GM12878 (cell line): ENCODE measurements around the gene RAD51B.

ENCODE experiments used
- BHLHE40 ChIP-seq, 2 experiments: fragments of 450-650 bp in 1 of 2; IDR thresholded peaks; 2 replicates each; pipeline ENCODE4 v1.6.1; 2011 to 2017; ENCODE audit warnings: low read depth in 2 of 2, borderline replicate concordance in 1 of 2, improper control_type of control experiment in 1 of 2, low read length in 1 of 2, mild to moderate bottlenecking in 1 of 2
- ETV6 ChIP-seq, 2 experiments: fragments of 450-650 bp in 1 of 2; IDR thresholded peaks in 1 of 2; conservative IDR thresholded peaks in 1 of 2; 2 replicates each; pipeline ENCODE4 v1.6.1; 2014; ENCODE audit warnings: antibody characterized with exemption in 1 of 2, borderline replicate concordance in 1 of 2, low read depth in 1 of 2, mild to moderate bottlenecking in 1 of 2, moderate library complexity in 1 of 2
- FOXM1 ChIP-seq: IDR thresholded peaks from 2 replicates; pipeline ENCODE4 v1.6.1; 2012; ENCODE audit warnings: low read depth, mild to moderate bottlenecking, inconsistent platforms, low read length, moderate library complexity
- MXI1 ChIP-seq: fragments of 150-350 bp; IDR thresholded peaks from 2 replicates; pipeline ENCODE4 v1.6.1; 2011; ENCODE audit warnings: low read depth, mild to moderate bottlenecking, inconsistent platforms, low read length, improper control_type of control experiment
- PAX8 ChIP-seq: fragments of 450-650 bp; IDR thresholded peaks from 2 replicates; pipeline ENCODE4 v1.6.1; 2017; ENCODE audit warnings: mild to moderate bottlenecking, moderate library complexity
- POLR2A ChIP-seq: IDR thresholded peaks from 2 replicates; pipeline ENCODE4 v1.6.1; 2011; ENCODE audit warnings: low read depth, mild to moderate bottlenecking, low read length
- RBBP5 ChIP-seq: fragments of 200-600 bp; sonication (generic); conservative IDR thresholded peaks from 2 replicates; pipeline ENCODE4 v1.6.1; 2016
- RFX5 ChIP-seq: IDR thresholded peaks from 2 replicates; pipeline ENCODE4 v1.6.1; 2011; ENCODE audit warnings: low read depth, low read length, improper control_type of control experiment
- SUPT20H ChIP-seq: IDR thresholded peaks from 2 replicates; pipeline ENCODE4 v1.6.1; 2011; ENCODE audit warnings: low read depth, mild to moderate bottlenecking, low read length, moderate library complexity, borderline replicate concordance; ENCODE audit not compliant: control insufficient read depth
- TAF1 ChIP-seq: IDR thresholded peaks from 2 replicates; pipeline ENCODE4 v1.6.1; 2011; ENCODE audit warnings: mild to moderate bottlenecking, low read depth, low read length, borderline replicate concordance
- ZNF384 ChIP-seq: IDR thresholded peaks from 2 replicates; pipeline ENCODE4 v1.6.1; 2012; ENCODE audit warnings: low read depth, mild to moderate bottlenecking, low read length, improper control_type of control experiment, borderline replicate concordance
- TF ChIP-seq, protein P1 (sequence below): IDR thresholded peaks from 2 replicates; pipeline ENCODE4 v1.6.1; 2011; ENCODE audit warnings: borderline replicate concordance, low read depth, mild to moderate bottlenecking, moderate library complexity, mixed read lengths, low read length; ENCODE audit not compliant: insufficient read depth; ENCODE audit errors: extremely low read length
- TF ChIP-seq, protein P2 (sequence below), 3 experiments: IDR thresholded peaks in 2 of 3; conservative IDR thresholded peaks in 1 of 3; 2 replicates each; pipeline ENCODE4 v1.5.1; 2011; ENCODE audit warnings: low read depth in 3 of 3, low read length in 3 of 3, mild to moderate bottlenecking in 3 of 3, control low read depth in 2 of 3, moderate library complexity in 2 of 3, inconsistent platforms in 1 of 3, mixed read lengths in 1 of 3; ENCODE audit not compliant: control insufficient read depth in 2 of 3, insufficient read depth in 1 of 3; ENCODE audit errors: extremely low read depth in 1 of 3

DNA sequence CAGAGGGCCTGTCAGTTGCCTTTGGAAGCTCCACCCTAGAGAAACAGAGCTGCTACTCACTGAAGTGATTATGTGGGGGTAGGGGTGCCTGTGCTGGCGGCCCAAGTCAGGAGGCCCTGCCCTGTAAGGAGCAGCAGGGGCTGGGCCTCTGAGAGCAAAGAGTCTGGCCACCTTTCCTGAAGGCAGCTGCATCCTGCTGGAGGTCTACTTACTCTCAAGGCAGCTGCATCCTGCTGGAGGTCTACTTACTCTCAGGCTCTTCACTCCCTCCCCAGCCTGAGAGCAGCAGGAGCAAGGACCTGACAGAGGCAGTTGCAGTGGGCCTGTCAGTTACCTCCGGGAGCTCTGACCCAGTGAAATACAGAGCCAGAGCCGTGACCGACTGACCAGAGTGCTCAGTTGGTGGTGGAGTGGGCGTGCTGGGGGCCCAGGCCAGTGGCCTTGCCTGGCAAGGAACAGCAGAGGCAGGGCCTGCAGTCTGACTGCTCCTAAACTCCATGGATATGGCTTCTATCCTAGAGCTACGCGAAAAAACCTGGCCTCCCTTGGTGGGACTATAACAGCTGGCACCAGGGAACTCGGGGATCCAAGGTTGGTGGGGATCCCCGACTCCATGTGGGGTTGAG is 32.3 kb downstream of the RAD51B start:
- no peak for TF ChIP-seq POLR2A
- TF ChIP-seq RBBP5 = no peak
- no peak for TF ChIP-seq BHLHE40 (IDR thresholded peaks at IDR 0.05; ENCODE audit: borderline replicate concordance in 1 of 2, low read depth in 2 of 2, low read length in 1 of 2)
- no peak for TF ChIP-seq MXI1
- TF ChIP-seq FOXM1 = no peak
- TF ChIP-seq ETV6 (conservative IDR thresholded peaks at IDR 0.05 in 1 of 2, IDR thresholded peaks at IDR 0.05 in 1 of 2; ENCODE audit: borderline replicate concordance in 1 of 2, low read depth in 1 of 2) = no peak
- TF ChIP-seq RFX5 = no peak
- TF ChIP-seq TAF1 = no peak
- TF ChIP-seq PAX8 = no peak
- no peak for TF ChIP-seq SUPT20H
- TF ChIP-seq, protein P1, sequence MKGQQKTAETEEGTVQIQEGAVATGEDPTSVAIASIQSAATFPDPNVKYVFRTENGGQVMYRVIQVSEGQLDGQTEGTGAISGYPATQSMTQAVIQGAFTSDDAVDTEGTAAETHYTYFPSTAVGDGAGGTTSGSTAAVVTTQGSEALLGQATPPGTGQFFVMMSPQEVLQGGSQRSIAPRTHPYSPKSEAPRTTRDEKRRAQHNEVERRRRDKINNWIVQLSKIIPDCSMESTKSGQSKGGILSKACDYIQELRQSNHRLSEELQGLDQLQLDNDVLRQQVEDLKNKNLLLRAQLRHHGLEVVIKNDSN = no peak
- TF ChIP-seq ZNF384 = no peak
- TF ChIP-seq, protein P2, sequence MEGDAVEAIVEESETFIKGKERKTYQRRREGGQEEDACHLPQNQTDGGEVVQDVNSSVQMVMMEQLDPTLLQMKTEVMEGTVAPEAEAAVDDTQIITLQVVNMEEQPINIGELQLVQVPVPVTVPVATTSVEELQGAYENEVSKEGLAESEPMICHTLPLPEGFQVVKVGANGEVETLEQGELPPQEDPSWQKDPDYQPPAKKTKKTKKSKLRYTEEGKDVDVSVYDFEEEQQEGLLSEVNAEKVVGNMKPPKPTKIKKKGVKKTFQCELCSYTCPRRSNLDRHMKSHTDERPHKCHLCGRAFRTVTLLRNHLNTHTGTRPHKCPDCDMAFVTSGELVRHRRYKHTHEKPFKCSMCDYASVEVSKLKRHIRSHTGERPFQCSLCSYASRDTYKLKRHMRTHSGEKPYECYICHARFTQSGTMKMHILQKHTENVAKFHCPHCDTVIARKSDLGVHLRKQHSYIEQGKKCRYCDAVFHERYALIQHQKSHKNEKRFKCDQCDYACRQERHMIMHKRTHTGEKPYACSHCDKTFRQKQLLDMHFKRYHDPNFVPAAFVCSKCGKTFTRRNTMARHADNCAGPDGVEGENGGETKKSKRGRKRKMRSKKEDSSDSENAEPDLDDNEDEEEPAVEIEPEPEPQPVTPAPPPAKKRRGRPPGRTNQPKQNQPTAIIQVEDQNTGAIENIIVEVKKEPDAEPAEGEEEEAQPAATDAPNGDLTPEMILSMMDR (IDR thresholded peaks at IDR 0.05 in 2 of 3, conservative IDR thresholded peaks at IDR 0.05 in 1 of 3; ENCODE audit: control insufficient read depth in 2 of 3, extremely low read depth in 1 of 3, insufficient read depth in 1 of 3, low read depth in 3 of 3, low read length in 3 of 3) = no peak
